Small intestine (tissue), 7 donors: Measurements from ENCODE around the gene ACADVL. TPM values are rescaled to one million over a fixed set of nuclear protein-coding genes. Genes with fewer than 3 reads are reported as not detected.
A peak's percentile ranks its signal among the peaks of the same experiment; 100 is the strongest.

Experiments
- DNase-seq, 2 donors: peaks; one replicate each; pipeline versions ENCODE4 v3.0.0 to v3.0.0-alpha.2; 2013
- FAIRE-seq: peaks from 2 replicates; lab custom pipeline; 2012; peaks lifted over from hg19 to GRCh38; lab: Jason Lieb, UNC
- H3K27ac ChIP-seq, 3 donors: one replicate each; pipeline ENCODE4 v1.5.1; 2013; ENCODE audit warnings: low read length in 2 of 3, mild to moderate bottlenecking in 2 of 3, control low read depth in 1 of 3, inconsistent platforms in 1 of 3, low read depth in 1 of 3, moderate library complexity in 1 of 3
- H3K27me3 ChIP-seq, 3 donors: one replicate each; pipeline ENCODE4 v1.6.1; 2013; ENCODE audit warnings: low read length in 3 of 3, inconsistent platforms in 1 of 3; ENCODE audit not compliant: control insufficient read depth in 3 of 3, insufficient read depth in 3 of 3
- H3K36me3 ChIP-seq, 3 donors: one replicate each; pipeline ENCODE4 v1.6.1; 2013; ENCODE audit warnings: low read length in 3 of 3, inconsistent platforms in 1 of 3, low read depth in 1 of 3, mild to moderate bottlenecking in 1 of 3, moderate library complexity in 1 of 3; ENCODE audit not compliant: control insufficient read depth in 3 of 3, insufficient read depth in 2 of 3
- H3K4me1 ChIP-seq, 3 donors: one replicate each; pipeline ENCODE4 v1.6.1; 2013; ENCODE audit warnings: low read length in 2 of 3, inconsistent platforms in 1 of 3, low read depth in 1 of 3, mild to moderate bottlenecking in 1 of 3, moderate library complexity in 1 of 3; ENCODE audit not compliant: control insufficient read depth in 3 of 3, insufficient read depth in 2 of 3
- H3K4me3 ChIP-seq, 3 donors: one replicate each; pipeline ENCODE4 v1.5.1; 2013; ENCODE audit warnings: low read length in 3 of 3, control low read depth in 1 of 3, inconsistent platforms in 1 of 3, low read depth in 1 of 3, mild to moderate bottlenecking in 1 of 3, moderate library complexity in 1 of 3
- H3K9me3 ChIP-seq, 2 donors: one replicate each; pipeline ENCODE4 v1.6.1; 2013; ENCODE audit warnings: low read depth in 1 of 2, low read length in 1 of 2; ENCODE audit not compliant: control insufficient read depth in 2 of 2, insufficient read depth in 1 of 2
- WGBS, 3 donors: extraction: QIAGEN DNeasy Blood & Tissue Kit; methylation state at CpG; one replicate each; pipeline ENCODE4 v1.1.7; 2013; 5-methylcytosine and 5-hydroxymethylcytosine counted together
- polyA plus RNA-seq, 4 donors: library from polyadenylated mRNA; stranded (reverse) in 3 of 4; unstranded in 1 of 4; fragments of 200-250 nt in 3 of 4; fragments of 120-200 nt in 1 of 4; gene quantifications; one replicate each; pipeline versions ENCODE4 v1.2.1 to v1.2.3, GENCODE V29; 2013
- donor health status: healthy with polysubstance abuse.
- donor health status: control.
- donor health status: control.
- donor health status: Bipolar disorder and iron deficiency.
- donor health status: healthy.

ACADVL gene
- polyA plus RNA-seq, 4 donors = 424 to 2,630 (median 1,444) TPM

GRCh38 chr17:7208027-7208571 lies 11.6 kb upstream of the ACADVL start:
- DNase-seq (no peak), FAIRE-seq (no peak)
- Histone ChIP-seq H3K36me3 (peaks cover 0 to 8% (median 0%) of the 10 kb centered on the region in 3 donors), H3K9me3 (no peaks in the 10 kb centered on the region), H3K4me1 (peaks cover 0 to 12% (median 0%) of the 10 kb centered on the region in 3 donors), H3K27me3 (peaks cover 0 to 60% (median 0%) of the 10 kb centered on the region in 3 donors), H3K27ac (no peak overlapping the region), H3K4me3 (no peak overlapping the region)
- WGBS, 3 donors = 59 to 64% (median 60%) methylated on average over 16 to 21 of the region's 21 CpGs

DNA sequence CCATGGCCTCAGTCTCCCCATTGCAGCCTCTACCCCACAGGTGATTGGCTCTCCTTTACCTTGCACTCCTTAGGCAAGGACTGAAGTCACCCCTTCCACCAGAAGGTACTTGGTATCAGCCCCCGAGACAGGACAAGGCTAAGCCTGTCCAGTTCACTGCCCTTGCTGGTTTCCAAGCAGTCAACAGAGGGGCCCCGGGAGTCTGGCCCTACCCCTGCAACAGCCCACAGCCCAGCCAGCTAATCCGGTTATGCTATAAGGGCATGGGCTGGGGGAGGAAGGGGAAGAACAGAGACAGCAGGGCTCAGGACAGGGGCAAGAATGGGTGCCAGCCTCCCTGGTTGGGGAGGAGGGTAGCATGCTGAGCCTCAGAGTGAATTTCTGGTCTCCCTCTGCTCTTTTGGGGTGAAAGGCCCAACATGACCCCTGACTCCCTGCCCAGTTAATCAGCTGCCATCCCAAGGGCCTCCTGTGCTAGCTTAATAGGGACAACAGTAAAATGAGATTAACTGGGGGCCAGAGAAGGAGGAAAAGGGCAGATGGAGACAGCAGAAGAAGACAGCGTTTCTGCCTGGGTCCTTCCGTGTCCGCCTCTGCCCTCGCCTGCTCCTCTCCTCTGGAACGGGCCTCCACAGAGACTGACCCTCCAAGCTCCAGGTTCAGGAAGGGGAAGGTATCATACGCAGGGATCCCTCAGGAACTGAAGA lies 10.8 kb upstream of the ACADVL start:
- DNase-seq (no peak), FAIRE-seq (no peak)
- Histone ChIP-seq H3K4me3 (no peak overlapping the region), H3K36me3 (peaks cover 0 to under 1% (median 0%) of the 10 kb centered on the region in 3 donors), H3K9me3 (no peaks in the 10 kb centered on the region), H3K27me3 (peaks cover 0 to 66% (median 0%) of the 10 kb centered on the region in 3 donors), H3K4me1 (peaks cover 0 to 15% (median 3%) of the 10 kb centered on the region in 3 donors), H3K27ac (no peak overlapping the region)
- WGBS, 3 donors = 80 to 85% (median 82%) methylated on average over 9 of the region's 9 CpGs

GRCh38 chr17:7211491-7212273 lies 8.1 kb upstream of the ACADVL start:
- FAIRE-seq (no peak), DNase-seq (no peak)
- Histone ChIP-seq H3K4me1 (peaks cover 0 to 14% (median 4%) of the 10 kb centered on the region in 3 donors), H3K36me3 (no peaks in the 10 kb centered on the region), H3K9me3 (no peaks in the 10 kb centered on the region), H3K27me3 (peaks cover 0 to 67% (median 0%) of the 10 kb centered on the region in 3 donors), H3K4me3 (no peak overlapping the region), H3K27ac (no peak overlapping the region)
- WGBS, 3 donors = 30 to 39% (median 30%) methylated on average over 23 to 37 of the region's 37 CpGs

GRCh38 chr17:7213895-7214299 lies 5.8 kb upstream of the ACADVL start:
- DNase-seq (peak; percentile 76 to 87), FAIRE-seq (no peak)
- Histone ChIP-seq H3K36me3 (no peaks in the 10 kb centered on the region), H3K27ac (peak overlapping the region in 2 of 3 donors; percentile 22 to 69), H3K27me3 (peaks cover 0 to 60% (median 0%) of the 10 kb centered on the region in 3 donors), H3K4me1 (peaks cover 0 to 24% (median 7%) of the 10 kb centered on the region in 3 donors), H3K9me3 (no peaks in the 10 kb centered on the region), H3K4me3 (peak overlapping the region in 2 of 3 donors; percentile 31 to 35)
- WGBS, 3 donors = 2% methylated on average over 15 of the region's 15 CpGs

GRCh38 chr17:7214300-7215135 lies 5.2 kb upstream of the ACADVL start:
- FAIRE-seq = no peak
- H3K36me3 ChIP-seq = no peaks in the 10 kb centered on the region
- 0 to 1% (median 0%) methylated on average over 42 to 45 of the region's 45 CpGs for WGBS, 3 donors
- no peaks in the 10 kb centered on the region for H3K9me3 ChIP-seq
- H3K27me3 ChIP-seq = peaks cover 0 to 54% (median 0%) of the 10 kb centered on the region in 3 donors
- peak overlapping the region; percentile 8 to 35 (median 31) for H3K4me3 ChIP-seq
- peak; percentile 95 to 96 for DNase-seq
- peak overlapping the region in 2 of 3 donors; percentile 35 to 69 for H3K27ac ChIP-seq
- peaks cover 0 to 30% (median 7%) of the 10 kb centered on the region in 3 donors for H3K4me1 ChIP-seq

GRCh38 chr17:7215136-7215638 lies 4.6 kb upstream of the ACADVL start:
- no peaks in the 10 kb centered on the region for H3K9me3 ChIP-seq
- peaks cover 0 to 31% (median 7%) of the 10 kb centered on the region in 3 donors for H3K4me1 ChIP-seq
- H3K27ac ChIP-seq = peak overlapping the region in 2 of 3 donors; percentile 35 to 69
- H3K4me3 ChIP-seq = peak overlapping the region in 1 of 3 donors; percentile 35
- no peak for FAIRE-seq
- WGBS, 3 donors = 25 to 36% (median 31%) methylated on average over 9 of the region's 9 CpGs
- DNase-seq = no peak
- peaks cover 0 to 49% (median 0%) of the 10 kb centered on the region in 3 donors for H3K27me3 ChIP-seq
- no peaks in the 10 kb centered on the region for H3K36me3 ChIP-seq

DNA sequence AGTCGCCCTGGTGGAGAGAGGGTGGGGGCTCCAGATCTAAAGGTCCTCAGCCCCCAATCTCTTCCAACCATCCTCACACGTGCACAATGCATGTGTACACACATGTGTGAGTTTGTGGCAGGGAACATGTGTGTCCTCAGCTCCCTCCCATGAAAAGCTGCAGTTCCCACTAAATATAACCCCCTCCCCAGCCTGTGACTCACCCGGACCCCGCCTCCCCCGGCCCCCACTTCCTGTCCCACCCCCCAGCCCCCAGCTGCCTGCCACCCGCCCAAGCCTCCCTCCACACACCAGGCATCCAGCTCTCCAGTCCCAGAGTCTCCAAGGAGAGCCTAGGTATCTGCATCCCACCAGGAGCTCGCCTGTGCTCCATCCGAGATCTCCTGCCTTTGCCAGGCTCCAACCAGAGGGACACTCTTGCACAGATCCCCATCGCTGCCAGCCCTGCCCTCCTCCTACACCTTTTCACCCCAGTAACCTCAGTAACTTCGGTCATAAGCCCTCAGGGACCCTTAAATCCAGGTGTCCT lies 4.0 kb upstream of the ACADVL start:
- H3K36me3 ChIP-seq = peaks cover 0 to 2% (median 0%) of the 10 kb centered on the region in 3 donors
- peaks cover 0 to 36% (median 8%) of the 10 kb centered on the region in 3 donors for H3K4me1 ChIP-seq
- H3K9me3 ChIP-seq = no peaks in the 10 kb centered on the region
- no peak for FAIRE-seq
- no peak overlapping the region for H3K4me3 ChIP-seq
- DNase-seq = no peak
- H3K27me3 ChIP-seq = peaks cover 0 to 43% (median 0%) of the 10 kb centered on the region in 3 donors
- 22 to 44% (median 36%) methylated on average over 10 of the region's 10 CpGs for WGBS, 3 donors
- peak overlapping the region in 2 of 3 donors; percentile 35 to 67 for H3K27ac ChIP-seq
